GM19468 (cell line): ENCODE data around the gene POTEJ.
"Not testable (repeated sequence)": the region's sequence is repeated elsewhere in the genome, so short reads cannot be mapped to it uniquely, and the experiment has no call there.

Experiments used
- ATAC-seq: cut with Tn5 transposase; IDR thresholded peaks from one replicate; pipeline ENCODE4 v1.9.1; 2021; ENCODE audit warnings: mild to moderate bottlenecking, moderate library complexity, moderate number of reproducible peaks; ENCODE audit not compliant: unreplicated experiment; ENCODE audit errors: extremely low read depth

Gene POTEJ

DNA sequence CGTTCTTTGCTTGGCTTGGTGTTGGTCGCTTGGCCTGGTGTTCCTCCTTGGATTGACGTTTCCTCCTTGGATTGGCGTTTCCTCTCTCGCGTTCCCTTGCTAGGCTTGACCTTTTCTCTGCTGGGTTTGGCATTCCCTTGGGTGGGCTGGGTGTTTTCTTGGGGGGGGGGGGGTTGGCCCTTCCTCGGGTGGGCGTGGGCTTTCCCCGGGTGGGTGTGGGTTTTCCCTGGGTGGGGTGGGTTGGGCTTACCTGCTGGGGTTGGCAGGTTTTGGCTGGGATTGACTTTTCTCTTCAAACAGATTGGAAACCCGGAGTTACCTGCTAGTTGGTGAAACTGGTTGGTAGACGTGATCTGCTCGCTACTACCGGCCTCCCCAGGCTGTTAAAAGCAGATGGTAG is at the start of gene POTEJ:
Gene POTEJ, plus strand, starts transcription at position 301 of the 400 bp plus-strand sequence. Its CDS starts 93 bp downstream, at position 394.
- not testable (repeated sequence) for ATAC-seq

DNA sequence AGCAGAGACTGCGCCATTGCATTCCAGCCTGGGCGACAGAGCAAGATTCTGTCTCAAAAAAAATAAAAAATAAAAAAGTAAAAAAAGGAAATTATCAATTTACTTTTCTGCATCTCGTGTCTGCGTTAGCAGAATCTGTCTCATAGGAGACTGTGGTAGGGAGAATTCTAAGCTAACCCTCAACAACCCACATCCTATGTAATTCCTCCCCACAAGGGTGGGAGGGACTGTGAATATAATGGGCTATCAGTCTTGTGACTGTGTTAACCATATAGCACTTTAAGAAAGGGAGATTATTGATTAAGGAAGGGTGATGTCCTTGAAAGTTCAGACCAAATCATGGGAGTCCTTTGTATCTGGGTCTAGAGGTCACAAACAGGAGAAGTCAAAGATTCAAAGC is 45.1 kb upstream of the POTEJ start:
- not testable (repeated sequence) for ATAC-seq

DNA sequence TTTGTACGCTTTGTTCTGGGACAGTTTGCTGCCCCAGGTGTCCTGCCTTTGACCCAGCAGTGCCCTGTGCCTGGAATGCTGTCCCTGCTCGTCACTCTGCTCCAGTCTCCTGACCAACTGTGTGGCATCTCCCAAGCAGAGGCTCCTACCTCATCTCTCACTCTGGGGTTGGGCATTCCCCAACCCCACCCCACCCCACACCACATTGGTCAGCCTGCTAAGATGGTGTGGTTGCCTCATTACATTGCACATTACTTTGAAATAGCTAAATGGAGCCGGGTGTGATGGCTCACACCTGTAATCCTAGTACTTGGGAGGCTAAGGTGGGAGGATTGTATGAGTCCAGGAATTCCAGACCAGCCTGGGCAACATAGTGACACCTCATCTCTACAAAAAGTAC is 39.3 kb upstream of the POTEJ start:
- ATAC-seq: not testable (repeated sequence)

DNA sequence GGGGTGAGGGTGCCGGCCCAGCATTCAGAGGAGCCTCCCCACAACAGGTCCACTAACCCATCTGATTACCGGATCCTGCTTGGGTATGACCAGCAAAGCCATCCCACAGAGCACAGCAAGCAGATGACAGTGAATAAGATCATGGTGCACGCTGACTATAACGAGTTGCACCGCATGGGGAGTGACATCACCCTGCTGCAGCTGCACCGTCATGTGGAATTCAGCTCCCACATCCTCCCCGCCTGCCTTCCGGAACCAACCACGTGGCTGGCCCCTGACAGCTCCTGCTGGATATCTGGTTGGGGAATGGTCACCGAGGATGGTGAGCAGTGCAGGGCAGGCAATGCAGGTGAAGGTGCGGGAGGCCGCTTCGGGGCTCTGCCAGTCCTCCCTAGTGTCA is 37.0 kb upstream of the POTEJ start:
- not testable (repeated sequence) for ATAC-seq

DNA sequence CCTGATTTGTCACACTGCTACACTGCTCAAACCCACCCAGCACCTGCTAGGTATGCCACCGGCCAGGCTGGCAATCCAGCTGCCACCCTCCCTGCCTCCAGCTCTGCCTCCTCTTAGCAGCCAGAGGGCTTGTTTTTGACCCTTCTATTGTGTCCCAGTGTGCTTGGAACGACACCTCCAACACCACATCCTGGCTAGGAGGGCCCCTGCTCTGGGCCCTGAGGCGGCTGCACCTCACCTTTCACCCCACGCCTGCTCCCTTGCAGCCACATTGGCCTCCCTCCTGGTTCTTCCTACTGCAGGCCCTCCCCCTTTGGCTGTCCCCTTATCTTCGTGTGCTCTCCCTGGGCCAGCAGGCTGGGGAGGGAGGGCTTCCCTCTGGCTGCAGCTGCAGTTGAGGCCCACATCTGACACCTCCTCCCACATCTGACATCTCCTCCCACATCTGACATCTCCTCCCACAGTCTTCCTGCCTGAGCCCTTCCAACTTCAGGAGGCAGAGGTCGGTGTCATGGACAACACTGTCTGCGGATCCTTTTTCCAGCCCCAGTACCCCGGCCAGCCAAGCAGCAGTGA is 34.9 kb upstream of the POTEJ start:
- ATAC-seq: not testable (repeated sequence)

DNA sequence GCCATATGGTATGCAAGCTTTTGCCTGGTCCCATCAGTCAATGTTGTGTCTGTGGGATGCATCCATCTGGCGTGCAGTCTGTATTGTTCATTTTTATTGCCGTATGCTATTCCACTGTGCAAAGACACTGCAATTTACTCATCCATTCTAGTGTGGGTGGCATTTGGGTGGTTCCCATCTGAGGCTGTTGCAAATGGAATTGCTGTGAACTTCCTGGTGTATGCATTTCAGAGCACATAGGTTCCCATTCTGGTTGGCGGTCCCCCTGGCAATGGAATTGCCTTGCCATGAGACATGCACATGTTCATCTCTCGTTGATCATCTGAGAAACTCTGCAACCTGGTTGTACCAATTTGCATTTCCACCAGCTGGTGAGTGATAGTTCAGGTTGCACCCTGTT is 33.7 kb upstream of the POTEJ start:
- ATAC-seq: not testable (repeated sequence)

DNA sequence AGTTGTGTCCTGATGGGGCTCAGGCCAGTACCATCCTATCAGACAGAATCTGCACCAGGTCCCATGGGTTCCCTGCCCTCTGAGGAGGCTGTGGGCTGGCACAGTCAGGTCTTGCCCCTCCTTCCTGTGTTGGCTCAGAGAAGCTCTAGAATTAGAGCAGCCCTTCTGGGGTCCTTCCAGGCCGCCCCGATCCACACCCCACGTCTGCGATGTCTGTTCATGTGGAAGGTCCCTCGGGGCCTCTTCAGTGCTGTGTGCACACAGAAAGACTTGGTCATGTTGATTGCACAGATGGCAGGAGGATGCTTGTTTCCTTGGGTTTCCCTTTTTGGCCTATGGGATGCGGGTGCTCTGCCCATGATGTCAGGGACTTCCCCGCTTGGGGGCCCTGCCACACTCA is 32.1 kb upstream of the POTEJ start:
- ATAC-seq: not testable (repeated sequence)

DNA sequence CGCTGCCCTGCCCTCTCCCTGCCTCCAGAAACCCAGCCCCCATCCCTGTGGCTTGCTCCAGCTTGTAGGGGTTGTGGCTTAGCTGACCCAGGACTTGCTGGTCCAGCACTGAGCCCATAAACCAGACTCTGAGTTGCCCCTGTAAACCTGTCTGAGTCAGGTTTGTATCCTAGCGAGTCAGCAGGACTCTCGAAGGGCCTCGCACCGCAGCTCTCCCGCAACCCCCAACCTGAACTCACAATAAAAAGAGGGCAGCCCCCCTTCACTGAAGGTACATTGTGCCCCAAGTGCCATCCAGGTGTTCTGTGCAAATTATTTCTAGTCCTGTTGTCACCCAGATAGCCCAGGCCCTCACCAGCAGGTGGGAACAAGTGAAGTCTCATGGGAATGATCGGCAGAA is 29.7 kb upstream of the POTEJ start:
- not testable (repeated sequence) for ATAC-seq

DNA sequence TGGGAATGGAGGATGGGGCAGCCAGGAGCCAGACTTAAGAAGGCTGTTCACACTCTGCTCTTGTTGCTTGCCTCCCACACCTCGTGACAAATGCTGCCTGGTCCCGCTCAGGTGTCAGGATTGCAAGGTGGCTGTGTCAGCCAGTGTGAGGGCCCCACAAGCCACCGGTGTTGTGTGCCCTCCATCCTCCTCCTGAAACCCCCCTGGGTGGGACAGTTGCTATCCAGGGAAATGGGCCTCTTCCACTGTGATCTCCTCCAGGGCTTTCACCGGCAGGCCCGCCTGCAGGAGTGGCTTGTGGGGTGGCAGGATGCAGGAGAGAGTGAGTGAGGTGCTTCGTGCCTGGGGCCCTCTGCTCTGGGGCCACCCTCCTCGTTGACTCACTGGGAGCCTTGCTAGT is 28.3 kb upstream of the POTEJ start:
- ATAC-seq: not testable (repeated sequence)

DNA sequence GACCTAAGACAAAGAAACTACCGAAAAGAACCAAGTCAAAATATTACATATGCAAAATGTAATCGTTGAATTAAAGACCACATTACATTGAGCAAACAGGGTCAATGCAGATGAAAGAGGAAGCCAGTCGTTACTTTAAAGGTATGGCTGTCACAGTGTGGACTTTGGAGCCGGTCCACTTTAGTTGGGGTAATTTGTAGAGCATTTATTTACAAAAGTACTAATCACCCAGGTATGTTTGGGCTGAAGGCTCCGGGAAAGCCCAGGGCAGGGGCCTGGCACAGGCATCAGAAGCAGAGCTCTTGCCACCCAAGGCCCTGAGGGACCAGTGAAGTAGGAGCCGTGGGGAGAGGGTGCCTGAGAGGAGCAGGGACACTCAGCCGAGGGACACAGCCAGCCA is 27.7 kb upstream of the POTEJ start:
- not testable (repeated sequence) for ATAC-seq

DNA sequence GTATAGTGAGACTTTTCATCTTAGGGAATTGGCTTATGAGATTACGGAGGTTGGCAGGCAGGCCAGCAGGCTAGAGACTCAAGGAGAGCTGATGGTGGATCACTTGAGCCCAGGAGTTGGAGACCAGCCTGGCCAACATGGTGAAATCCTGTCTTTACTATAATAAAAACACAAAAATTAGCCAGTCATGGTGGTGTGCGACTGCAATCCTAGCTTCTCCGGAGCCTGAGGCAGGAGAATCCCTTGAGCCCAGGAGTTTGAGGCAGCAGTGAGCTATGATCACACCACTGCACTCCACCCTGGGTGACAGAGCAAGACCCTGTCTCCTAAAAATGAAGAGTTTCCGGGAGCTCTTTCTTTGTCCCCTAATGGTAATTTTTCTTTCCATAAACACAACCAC is 26.5 kb upstream of the POTEJ start:
- ATAC-seq: not testable (repeated sequence)

DNA sequence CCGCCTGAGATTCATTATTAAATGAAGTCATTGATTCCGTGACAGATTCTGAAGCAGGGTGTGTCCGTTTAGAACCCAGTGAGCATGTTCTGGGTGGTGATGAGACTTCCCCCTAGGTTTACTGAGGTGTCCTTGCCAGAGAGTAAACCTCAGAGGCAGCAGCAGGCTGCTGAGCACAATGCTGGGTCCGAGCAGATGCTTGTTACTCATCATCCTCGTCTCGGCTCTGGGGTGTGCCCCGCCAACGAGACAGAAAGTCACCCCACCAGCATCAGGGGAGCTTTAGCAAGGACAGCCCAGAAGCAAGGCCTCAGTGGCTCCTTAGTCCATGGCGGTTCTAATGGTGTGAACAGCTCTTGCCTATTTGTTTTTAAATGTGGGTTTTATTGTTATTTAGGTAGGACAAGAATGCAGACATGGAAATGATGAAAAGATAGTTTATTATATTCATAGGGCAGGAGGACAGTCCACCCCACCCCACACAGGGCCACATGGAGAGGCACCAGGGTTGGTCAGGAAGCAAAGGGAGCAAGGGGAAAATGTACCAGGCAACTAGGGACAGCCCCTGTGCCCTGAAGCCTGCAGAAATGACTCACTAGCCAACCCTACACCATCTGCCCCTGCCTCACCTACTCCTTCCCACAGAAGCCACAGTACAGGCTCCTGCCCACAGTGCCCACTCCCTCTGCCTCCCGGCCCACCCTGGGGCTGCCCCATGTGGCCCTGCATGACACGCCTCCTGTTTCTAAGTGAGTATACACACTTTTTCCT is 22.4 kb upstream of the POTEJ start:
- ATAC-seq: peak; percentile 41

DNA sequence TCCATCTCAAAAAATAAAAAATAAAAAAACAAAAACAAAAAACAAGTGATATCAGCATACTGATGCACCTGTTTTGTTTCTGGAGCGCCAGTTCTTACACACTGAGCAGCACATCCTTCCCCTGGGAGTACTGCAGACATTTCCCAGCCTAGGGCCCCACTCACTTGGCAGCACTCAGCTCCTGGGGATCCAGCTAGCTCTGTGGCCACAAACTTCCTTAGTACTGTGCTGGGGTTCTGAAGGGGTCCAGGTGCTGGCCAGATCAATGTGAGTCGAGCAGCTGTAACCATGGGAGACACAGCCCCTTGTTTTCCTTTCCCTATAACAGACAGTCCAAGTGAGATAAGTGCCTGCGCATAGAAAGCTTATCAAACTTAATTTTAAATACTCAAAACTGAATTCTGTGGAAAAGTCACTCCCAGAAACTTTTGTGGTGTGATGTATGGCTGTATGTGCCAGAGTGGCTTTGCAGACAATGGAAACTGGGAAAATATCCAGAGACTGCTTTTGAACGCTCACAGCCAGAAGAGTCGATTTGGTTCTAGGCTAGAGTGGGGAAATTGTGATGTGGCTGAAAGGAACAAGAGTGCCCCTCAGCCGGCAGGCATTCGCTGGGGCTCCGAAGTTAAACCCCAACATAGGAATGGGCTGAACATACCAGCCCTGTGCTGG is 20.9 kb upstream of the POTEJ start:
- not testable (repeated sequence) for ATAC-seq

DNA sequence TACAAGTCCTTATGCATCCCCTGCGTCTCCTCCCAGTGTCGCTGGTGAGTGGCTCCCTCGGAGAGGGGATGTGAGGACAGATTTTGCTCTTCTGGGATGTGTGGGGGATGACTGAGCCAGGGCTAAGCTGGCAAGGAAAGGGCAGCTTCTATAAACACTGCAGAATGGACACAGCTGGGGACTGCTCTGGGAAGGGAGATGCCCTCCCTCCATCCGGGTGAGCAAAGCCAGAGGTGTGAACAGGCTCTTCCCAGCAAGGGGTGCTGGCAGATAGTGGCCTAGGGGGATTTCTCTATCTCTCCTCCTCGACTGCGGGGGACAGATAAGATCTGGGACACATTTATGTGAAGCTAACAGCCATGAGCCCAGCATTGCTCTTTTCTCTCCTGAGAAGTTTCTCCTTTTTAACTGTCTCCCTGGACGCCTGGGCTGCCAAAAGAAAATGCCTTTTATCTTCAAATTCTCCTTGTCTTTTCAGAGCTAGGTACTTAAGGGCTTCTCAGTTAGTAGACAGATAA is 20.3 kb upstream of the POTEJ start:
- ATAC-seq: not testable (repeated sequence)

DNA sequence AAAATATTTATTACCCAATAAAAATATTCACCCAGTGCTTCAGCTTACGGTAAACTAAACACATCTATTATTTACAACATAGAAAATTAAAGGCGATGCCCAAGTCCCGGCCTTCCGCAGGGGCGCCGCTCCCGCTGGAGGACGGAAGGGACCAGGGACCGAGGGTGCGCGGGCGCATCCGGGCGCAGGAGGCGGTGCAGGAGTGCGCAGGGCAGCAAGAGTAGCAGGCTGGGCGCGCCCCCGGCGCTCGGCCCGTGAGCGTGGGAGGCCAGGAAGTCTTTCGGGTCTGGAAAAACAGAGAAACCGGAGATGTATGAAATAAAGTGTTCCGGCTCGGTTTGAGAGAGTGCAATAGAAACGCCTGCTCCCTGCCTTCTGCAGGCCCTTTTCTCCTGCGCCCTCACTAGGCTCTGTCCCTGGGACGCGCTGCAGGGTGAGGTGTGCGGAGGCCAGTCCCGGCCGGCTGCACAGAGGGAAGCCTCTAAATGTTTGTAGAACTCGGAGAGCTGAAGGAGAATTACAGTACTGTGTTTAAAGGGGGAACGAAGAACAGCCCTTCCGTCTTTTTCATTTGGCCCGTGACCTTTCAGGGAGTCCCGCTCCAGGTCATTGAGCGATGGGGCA is 18.3 kb upstream of the POTEJ start:
- not testable (repeated sequence) for ATAC-seq

DNA sequence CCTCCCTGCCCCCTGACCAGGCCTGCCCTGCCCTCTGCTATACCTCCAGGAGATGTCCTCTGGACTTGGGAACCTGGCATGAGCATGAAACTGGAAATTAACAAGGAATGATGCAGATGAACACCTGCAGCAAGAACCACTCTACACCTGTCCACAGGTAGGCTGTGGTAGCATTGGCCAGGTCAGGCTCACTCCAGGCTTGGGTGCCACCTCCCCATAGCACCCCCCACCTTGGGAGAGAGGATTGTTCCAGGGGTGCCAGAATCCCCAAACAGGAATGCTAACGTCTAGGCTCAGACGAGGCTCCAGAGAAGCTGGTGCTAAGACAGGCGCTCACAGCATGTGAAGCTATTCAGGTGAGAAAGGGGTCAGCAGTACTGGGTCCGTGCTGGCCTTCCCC is 17.2 kb upstream of the POTEJ start:
- not testable (repeated sequence) for ATAC-seq

DNA sequence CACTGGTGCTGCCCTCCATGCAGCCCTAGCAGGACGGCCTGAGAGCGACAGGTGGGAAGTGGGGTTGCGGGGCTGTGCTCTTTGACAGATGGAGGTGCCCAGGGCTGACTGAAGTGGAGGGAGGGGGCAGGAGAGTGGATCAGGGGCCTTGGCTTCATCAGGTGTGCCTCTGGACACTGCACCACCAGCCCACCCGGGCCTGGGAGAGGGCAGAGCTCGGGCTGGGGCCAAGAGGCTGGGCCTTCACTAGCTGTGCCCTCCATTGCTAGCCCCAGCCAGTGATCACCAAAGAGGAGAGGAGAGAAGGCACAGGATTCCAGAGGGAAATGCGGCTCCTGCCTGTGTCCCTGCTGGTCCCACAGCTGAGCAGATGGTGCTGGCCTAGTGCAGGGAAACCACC is 14.5 kb upstream of the POTEJ start:
- not testable (repeated sequence) for ATAC-seq

DNA sequence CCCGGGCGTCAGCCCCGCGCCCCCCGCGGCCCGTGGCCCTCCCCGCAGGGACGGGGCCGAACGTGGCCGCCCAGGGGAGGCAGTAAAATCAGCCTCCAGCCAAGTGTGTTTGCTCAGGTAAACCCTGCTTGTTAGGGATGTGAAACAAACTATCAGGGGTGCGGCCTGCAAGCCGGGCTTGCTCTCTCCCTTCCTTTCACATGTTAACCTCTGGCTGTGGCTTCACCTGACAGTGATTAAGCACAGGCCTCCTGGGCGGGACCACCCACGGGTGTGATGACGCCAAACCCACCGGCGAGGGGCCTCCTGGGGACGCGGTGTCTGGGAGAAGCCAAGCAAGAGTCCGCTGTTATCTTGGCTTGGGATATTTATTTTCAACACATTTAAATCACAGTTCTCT is 13.2 kb upstream of the POTEJ start:
- not testable (repeated sequence) for ATAC-seq

DNA sequence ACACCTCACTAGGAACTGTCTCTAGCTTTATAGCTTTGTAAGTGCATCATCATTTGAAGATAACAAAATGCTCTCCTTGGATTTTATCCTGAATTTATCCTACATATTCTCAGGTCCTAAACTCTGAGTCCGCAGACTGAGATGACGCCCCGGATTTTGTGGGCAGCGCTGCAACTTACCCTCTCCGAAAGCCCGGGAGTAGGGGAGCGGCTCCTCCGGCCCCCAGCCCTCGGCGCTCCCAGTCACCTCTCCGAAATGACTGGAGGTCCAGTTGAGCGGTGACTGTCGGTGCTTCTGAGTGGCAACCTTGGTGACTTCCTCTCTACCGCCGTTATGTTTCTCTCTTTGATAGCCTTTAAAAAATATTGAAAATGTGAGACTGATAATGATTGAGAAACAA is 12.8 kb upstream of the POTEJ start:
- ATAC-seq: not testable (repeated sequence)

DNA sequence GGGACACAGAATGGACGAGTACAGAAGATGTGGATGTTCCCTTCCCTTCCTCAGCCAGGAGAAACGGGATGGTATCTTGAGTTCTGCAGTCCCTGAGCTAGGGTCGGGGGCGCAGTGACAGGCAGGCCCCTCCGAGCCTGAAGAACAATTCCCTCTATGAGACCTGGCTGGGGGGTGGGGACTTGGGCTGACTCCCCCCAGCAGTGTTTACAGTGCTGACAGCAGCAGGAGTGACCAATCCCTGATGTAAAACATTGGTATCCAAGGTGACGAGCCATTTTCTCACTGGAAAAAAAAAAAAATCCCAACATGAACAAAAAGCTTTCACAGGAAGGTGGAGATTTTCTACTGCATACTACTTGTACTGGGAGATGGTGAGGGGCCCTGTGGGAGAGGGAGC is 11.8 kb upstream of the POTEJ start, which contains the start of gene CFC1:
Gene CFC1, minus strand, starts transcription at position 183 of the 400 bp plus-strand sequence. CDS start 288 bp downstream, outside the sequence.
- ATAC-seq: not testable (repeated sequence)
